HFFc6 (cell line): ENCODE measurements around the gene NR3C2. TPM values are rescaled to one million over a fixed set of nuclear protein-coding genes. Genes with fewer than 3 reads are reported as not detected.

ENCODE experiments used
- DNase-seq: peaks from one replicate; pipeline ENCODE4 v3.0.0-alpha.2; 2018
- H3K27ac Mint-ChIP-seq: 2 replicates; pipeline ENCODE4 v1.8.0; 2020; ENCODE audit warnings: mild to moderate bottlenecking, mixed read lengths
- H3K27me3 Mint-ChIP-seq: 2 replicates; pipeline ENCODE4 v1.8.0; 2021; ENCODE audit warnings: mild to moderate bottlenecking, moderate library complexity, mixed read lengths; ENCODE audit not compliant: insufficient read depth
- H3K36me3 Mint-ChIP-seq: 2 replicates; pipeline ENCODE4 v1.8.0; 2021; ENCODE audit warnings: low read depth, mixed read lengths
- H3K4me1 Mint-ChIP-seq: 2 replicates; pipeline ENCODE4 v1.8.0; 2020; ENCODE audit warnings: low read depth, mixed read lengths
- H3K4me3 Mint-ChIP-seq: 2 replicates; pipeline ENCODE4 v1.8.0; 2020; ENCODE audit warnings: mild to moderate bottlenecking, moderate library complexity, mixed read lengths
- H3K9me3 Mint-ChIP-seq: 2 replicates; pipeline ENCODE4 v1.8.0; 2020; ENCODE audit warnings: mild to moderate bottlenecking, mixed read lengths
- total RNA-seq, 6 experiments: library from RNA; stranded (reverse); fragmentation: NEBNext Ultra II Directional; extraction: Animal tissue kit (Norgen Biotek cat#: 25700); gene quantifications; 2 replicates in 1 of 6; 3 replicates in 5 of 6; pipeline ENCODE4 v1.2.3, GENCODE V29; 2021
- TF ChIP-seq, protein P1 (sequence below): fragments of 200-600 bp; sonication (generic); IDR thresholded peaks from 2 replicates; pipeline ENCODE4 v1.5.0; 2021; ENCODE audit warnings: antibody characterized with exemption, mild to moderate bottlenecking

NR3C2 gene
- total RNA-seq, 6 experiments from 2014 or later = 0.07 to 0.26 (median 0.11) TPM

DNA sequence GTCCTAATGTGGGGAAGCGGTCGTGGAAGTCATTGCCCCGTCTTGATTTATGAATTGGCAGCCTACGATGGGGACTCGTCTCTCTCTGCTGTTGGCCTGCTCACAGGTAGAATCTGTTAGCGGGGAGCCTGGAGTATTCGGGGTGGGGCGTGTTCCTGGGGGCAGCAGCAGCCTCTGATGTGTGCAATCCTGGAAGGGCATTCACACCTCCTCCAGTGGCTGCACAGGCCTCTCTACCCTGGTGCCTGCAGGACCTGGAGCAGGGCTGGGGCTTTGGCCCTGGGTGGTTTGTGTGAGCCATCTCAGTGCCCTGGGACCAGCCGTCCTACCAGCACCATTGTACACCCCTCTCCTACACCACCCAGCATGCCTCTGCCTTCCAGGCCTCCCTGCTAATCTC, 369.4 kb downstream of the NR3C2 start:
- Mint-ChIP-seq H3K27me3 (peaks cover 3% of the 10 kb centered on the region), H3K27ac (no peak overlapping the region), H3K4me1 (peaks cover 17% of the 10 kb centered on the region), H3K4me3 (no peak overlapping the region), H3K9me3 (peaks cover 12% of the 10 kb centered on the region), H3K36me3 (peaks cover 45% of the 10 kb centered on the region)
- DNase-seq = no peak
- TF ChIP-seq, protein P1, sequence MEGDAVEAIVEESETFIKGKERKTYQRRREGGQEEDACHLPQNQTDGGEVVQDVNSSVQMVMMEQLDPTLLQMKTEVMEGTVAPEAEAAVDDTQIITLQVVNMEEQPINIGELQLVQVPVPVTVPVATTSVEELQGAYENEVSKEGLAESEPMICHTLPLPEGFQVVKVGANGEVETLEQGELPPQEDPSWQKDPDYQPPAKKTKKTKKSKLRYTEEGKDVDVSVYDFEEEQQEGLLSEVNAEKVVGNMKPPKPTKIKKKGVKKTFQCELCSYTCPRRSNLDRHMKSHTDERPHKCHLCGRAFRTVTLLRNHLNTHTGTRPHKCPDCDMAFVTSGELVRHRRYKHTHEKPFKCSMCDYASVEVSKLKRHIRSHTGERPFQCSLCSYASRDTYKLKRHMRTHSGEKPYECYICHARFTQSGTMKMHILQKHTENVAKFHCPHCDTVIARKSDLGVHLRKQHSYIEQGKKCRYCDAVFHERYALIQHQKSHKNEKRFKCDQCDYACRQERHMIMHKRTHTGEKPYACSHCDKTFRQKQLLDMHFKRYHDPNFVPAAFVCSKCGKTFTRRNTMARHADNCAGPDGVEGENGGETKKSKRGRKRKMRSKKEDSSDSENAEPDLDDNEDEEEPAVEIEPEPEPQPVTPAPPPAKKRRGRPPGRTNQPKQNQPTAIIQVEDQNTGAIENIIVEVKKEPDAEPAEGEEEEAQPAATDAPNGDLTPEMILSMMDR = no peak

DNA sequence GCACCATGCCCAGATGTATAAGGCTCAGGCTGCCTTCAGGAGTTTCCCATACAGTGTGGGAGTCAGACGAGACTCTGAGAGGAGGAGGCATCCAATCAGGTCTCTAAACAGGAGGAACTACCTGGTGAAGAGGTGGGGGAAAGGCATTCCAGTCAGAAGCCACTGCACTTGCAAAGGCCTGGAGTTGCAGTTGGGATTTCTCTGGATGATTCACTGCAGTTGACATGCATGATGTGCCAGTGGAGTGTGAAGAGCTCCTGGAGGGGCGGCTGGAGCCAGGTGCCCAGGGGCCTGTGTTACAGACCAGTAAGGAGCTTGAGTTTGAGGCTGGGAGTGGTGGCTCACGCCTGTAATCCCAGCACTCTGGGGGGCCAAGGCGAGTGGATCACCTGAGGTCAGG, 371.2 kb downstream of the NR3C2 start:
- no peak overlapping the region; the same call in 1 of the 2 replicates for H3K27ac Mint-ChIP-seq
- no peak overlapping the region for H3K4me3 Mint-ChIP-seq
- no peak for DNase-seq
- TF ChIP-seq, protein P1 = no peak
- H3K9me3 Mint-ChIP-seq = peaks cover 12% of the 10 kb centered on the region
- H3K27me3 Mint-ChIP-seq = peaks cover 3% of the 10 kb centered on the region
- peaks cover 33% of the 10 kb centered on the region for H3K36me3 Mint-ChIP-seq
- H3K4me1 Mint-ChIP-seq = peaks cover 12% of the 10 kb centered on the region

DNA sequence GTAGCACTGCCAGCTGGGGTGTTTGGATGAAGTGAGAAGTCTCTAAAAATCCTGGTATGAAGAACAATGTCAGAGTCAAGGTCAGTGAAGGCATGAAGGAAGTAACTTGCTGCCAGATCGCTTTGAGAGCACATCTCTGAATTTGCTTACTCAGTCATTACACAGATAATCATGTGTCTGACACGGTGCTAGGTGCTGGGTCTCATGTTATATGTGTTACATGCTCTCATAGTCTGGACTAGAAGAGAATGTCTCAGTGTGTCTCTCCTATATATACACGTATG, 372.4 kb downstream of the NR3C2 start:
- Mint-ChIP-seq H3K27ac (no peak overlapping the region), H3K4me3 (no peak overlapping the region)

DNA sequence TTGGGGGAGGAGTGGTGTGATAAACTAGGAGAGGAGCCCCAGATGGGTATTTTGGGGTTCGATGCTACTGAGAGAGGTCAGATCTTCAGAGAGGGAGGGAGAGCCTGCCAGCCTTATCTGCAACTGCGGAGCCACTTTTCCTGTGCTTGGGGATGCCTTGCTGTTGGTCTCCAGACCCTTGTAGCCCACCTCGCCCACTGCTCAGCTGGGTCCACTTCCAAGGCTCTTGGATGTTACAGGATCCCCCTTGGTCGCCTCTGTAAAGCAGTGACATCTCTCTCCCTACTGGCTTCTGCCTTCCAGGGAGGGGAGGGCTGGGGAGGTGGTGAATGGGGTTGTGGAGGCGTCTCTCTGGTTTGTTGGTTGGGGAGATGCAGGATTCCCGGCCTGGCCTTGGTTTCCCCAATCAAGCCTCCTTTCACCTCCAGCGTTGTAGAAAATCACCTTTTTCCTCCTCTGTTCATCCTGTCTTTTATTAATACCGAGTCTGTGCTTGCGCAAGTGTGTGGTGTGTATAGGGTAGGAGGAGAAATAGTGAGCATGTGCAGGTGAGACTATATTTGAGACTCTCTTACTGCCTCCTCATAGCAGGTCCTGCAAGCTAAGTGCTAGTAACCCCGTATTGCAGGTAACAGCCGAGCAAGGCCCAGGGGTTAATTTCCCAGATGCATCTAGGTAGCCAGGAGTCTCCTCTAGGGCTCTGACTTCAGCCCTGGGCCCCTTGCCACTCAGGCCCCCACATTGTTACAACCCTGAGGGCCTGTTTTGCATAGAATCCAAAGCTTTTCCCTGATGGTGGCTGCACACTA, 372.9 kb downstream of the NR3C2 start:
- TF ChIP-seq, protein P1 = no peak
- Mint-ChIP-seq H3K4me3 (no peak overlapping the region), H3K27ac (no peak overlapping the region), H3K36me3 (peaks cover 29% of the 10 kb centered on the region), H3K4me1 (peaks cover 16% of the 10 kb centered on the region), H3K27me3 (peaks cover 3% of the 10 kb centered on the region), H3K9me3 (peaks cover 4% of the 10 kb centered on the region; the same call in 1 of the 2 replicates)
- no peak for DNase-seq

More for the DNA sequence above, 372.4 kb downstream of the NR3C2 start:
- peaks cover 12% of the 10 kb centered on the region for H3K4me1 Mint-ChIP-seq
- H3K27me3 Mint-ChIP-seq = peaks cover 5% of the 10 kb centered on the region
- peaks cover 31% of the 10 kb centered on the region for H3K36me3 Mint-ChIP-seq
- DNase-seq = no peak
- H3K9me3 Mint-ChIP-seq = peaks cover 6% of the 10 kb centered on the region; the same call in 1 of the 2 replicates
- TF ChIP-seq, protein P1 = no peak

DNA sequence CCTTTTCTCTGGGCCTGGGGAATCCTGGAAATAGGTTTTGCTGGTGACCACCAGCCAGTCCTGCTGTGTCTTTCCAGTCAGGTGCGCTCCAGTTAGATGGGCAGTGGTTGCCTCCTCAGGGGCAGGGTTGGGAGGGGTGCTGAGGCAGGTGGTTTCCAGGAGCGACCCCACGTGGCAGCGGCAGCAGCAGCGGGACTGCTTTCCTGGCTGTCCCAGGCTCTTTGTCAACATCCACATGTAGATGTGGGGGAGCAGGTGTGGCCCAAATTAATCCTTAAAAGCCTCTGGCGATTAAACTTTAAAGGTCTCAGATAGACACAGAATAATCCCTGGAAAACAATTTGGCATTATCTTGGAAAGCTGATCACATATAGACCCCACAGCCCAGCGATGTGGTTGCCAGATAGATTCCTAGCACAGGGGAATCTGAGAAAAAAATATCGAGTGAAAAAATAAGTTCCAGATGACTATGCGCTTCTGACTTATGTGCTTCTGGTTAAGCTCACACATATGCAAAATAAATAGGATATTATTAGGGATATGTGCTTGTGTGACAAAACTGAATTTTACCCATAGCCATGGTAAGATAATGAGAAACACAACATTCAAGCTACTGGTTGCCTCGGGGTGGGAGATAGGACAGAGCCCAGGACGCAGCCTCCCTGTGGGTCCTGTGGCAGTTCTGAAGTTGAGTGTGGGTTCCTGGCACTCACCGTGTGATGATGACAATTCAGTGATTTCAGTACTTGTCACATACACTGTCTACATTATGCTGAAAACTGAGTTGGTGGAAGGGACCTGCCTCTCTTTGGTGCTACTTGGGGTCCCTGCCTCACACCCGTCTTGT, 373.9 kb downstream of the NR3C2 start:
- H3K9me3 Mint-ChIP-seq = no peaks in the 10 kb centered on the region
- H3K27me3 Mint-ChIP-seq = peaks cover 2% of the 10 kb centered on the region
- peaks cover 20% of the 10 kb centered on the region for H3K4me1 Mint-ChIP-seq
- DNase-seq = no peak
- TF ChIP-seq, protein P1 = no peak
- peaks cover 25% of the 10 kb centered on the region for H3K36me3 Mint-ChIP-seq
- no peak overlapping the region for H3K4me3 Mint-ChIP-seq
- no peak overlapping the region for H3K27ac Mint-ChIP-seq
